Skin epidermis (tissue), 12 donors: ENCODE results near the gene GFPT2.

Experiments
- H3K27ac ChIP-seq, 21 experiments: fragments of 200-600 bp; sonication (generic) in 11 of 21; one replicate each; pipeline ENCODE4 v1.5.0; 2020; ENCODE audit warnings: mild to moderate bottlenecking in 3 of 21, inconsistent platforms in 2 of 21, moderate library complexity in 2 of 21
- H3K4me3 ChIP-seq, 7 experiments: fragments of 200-600 bp; sonication (generic) in 2 of 7; one replicate each; pipeline ENCODE4 v1.5.0; 2020; ENCODE audit warnings: inconsistent platforms in 2 of 7, mild to moderate bottlenecking in 2 of 7, moderate library complexity in 1 of 7

GFPT2 gene

DNA sequence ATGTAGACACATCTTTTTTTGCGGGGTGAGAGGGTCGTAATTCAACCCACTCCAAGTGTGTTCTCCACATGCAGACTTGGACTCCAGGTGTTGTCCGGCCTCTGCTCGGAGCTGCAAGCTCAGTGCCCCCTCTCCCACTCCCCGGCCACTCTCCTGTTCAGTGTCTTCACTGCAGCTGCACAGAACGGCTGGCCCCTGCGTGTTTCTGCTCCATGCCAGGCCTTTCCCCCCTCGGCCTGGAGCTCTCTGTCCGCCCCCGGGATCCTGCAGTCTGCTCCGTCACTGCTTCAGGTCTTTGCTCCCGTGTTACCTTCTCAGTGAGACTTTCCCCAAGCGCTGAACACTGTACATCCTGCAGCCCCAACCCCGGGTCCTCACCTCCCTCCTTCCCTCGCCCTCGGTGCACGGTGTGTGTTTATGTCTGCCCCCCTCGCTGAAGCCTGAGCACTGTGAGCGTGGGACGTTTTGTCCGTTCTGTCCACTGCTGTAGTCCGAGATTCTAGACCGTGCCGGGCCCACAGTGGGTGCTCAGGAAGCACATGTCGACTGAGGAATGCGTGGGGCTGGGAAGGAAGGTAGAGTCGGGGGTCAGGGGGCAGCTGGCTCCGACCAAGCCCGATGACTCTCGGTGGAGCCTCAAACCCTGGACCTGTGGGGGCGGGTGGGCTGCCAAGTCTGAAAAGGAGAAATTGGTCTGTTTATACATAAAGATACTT is 26.4 kb upstream of the GFPT2 start:
- Histone ChIP-seq H3K27ac (no peak overlapping the region), H3K4me3 (no peak overlapping the region)

DNA sequence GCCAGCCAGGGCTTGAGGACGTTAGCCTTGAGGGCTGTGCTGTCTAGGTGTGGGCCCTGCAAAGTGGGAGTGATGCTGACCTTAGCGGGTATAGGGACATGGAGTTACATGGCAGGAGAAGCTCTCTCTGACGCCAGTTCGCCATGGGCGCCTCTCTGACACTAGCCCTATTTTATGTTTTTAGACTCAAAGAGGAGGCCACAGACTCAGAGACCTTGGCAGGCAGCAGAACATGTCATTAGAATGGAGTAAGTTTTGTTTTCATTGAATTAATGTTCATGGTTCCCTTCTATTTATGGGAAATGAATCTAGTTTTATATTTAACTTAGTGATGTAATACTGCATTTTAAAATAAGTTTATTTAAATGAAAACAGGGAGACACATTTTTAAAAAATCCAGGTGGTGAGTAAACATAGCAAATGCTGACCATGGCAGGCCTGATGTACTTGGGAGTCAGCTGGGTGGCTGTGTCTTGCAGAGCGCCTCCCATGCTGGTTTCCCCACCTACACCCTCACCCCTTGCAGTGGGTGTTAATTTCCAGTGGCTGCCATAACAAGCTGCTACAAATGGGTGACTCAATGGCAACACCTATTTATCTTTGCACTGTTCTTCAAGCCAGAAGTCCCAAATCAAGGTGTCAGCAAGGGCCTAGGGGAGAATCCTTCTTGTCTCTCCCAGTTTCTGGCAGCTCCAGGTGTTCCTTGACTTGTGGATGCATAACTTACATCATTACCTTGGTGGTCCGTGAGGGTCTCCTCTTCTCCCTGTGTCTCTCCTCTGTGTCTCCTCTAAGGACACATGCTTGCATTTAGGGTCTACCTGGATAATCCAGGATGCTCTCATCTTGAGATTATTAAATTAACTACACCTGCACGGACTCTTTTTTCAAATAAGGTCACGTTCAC is 25.6 kb upstream of the GFPT2 start:
- Histone ChIP-seq H3K27ac (peak overlapping the region in 3 of 21 experiments; percentile 1 to 56 (median 14)), H3K4me3 (peak overlapping the region in 1 of 7 experiments; percentile 16)

DNA sequence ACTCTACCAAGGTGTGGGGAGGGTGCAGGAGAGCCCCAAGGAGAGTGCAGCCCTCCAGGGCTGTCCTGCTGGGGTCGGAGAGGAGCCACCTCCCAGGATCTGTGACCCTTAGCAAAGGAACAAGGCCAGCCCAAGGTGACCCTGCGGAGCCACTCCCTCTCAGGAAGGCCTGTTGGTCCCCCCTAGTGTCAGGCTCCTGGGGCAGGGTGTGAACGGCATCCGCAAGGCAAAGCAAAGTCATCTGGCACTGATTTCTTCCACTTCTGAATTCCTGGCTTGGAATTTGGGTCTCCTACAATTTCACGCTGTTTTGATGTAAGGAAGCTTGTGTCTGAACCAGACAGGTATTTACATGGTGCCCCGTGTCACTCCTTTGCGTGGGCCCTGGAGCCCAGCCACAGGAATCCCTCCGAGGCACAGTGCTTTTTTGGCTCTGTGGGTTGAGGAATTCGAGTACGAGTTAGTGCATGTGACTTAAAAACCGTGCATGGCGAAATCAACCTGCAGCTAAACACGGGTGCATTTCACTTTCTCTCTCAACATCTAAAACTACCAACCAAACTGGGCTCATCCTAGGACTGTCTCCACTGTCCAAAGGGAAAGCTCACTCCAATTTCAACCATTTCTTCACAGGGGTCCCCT is 24.5 kb upstream of the GFPT2 start:
- peak overlapping the region in 1 of 7 experiments; percentile 16 for H3K4me3 ChIP-seq
- peak overlapping the region in 4 of 21 experiments; percentile 1 to 56 (median 22) for H3K27ac ChIP-seq

DNA sequence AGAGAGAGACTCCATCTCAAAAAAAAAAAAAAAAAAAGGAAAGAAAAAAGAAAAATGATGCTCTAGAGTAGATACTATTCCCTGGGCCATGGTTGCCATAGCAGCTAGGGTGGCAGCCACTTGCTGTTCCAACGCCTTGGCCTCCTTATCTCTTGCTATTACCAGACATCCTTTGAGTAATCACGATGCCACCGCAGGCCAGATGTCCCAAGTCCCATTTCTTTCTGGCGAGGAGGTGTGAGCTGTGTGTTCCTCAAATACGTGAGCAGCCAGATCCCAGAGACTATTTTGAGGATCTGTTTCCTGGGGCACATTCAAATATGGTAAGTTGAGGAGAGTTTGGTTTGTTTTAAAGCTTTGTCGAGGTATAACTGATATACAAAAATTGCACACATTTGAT is 23.4 kb upstream of the GFPT2 start:
- no peak overlapping the region for H3K4me3 ChIP-seq
- H3K27ac ChIP-seq = no peak overlapping the region

DNA sequence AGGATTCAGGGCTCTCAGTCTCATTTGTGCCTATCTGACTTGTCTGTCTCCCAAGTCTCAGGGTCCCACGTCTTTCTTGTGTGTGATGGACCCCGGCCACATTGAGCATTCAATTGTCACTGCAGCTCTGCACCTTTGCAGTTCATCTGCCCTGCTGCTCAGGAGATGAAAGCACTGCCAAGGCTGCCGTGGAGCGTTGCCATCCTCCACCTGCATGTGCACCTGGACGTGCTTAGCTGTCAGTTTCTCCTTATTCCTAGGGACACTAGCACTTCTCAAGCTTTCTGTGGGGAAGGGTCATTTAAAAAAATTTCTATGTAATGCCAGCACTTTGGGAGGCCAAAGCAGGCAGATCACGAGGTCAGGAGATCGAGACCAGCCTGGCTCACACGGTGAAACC is 22.8 kb upstream of the GFPT2 start:
- Histone ChIP-seq H3K4me3 (no peak overlapping the region), H3K27ac (no peak overlapping the region)

DNA sequence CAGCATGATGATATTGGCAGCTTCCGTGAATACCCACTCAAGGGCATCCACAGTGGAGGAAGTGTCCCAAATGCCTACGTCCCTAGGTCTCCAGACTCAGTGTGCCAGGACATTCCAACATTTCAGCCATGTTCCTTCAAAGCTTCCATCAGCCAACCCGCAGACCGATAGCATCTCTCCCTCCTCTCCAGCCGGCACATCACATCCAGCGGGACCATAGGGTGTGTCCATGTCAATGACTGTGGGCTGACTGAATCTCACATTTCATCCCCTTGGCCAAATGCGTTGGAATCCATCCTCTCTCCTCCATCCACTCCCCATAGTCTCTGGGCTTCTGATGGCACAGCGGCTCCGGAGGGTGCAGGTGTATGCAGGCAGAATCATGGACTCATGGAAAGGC is 22.2 kb upstream of the GFPT2 start:
- H3K27ac ChIP-seq = no peak overlapping the region
- no peak overlapping the region for H3K4me3 ChIP-seq

DNA sequence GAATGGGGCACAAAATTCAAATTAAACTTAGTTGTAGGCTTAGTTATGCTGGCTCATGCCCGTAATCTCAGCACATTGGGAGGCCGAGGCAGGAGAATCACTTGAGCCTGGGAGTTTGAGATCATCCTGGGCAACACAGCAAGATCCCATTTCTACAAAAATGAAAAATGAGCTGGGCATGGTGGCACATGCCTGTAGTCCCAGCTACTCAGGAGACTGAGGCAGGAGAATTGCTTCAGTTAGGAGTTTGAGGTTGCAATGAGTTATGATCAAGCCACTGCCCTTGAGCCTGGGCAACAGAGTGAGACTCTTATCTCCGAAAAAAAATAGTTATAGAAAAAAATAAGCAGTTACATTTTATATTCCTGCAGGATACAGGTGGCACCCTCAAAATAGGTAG is 20.7 kb upstream of the GFPT2 start:
- H3K4me3 ChIP-seq = no peak overlapping the region
- H3K27ac ChIP-seq = no peak overlapping the region

DNA sequence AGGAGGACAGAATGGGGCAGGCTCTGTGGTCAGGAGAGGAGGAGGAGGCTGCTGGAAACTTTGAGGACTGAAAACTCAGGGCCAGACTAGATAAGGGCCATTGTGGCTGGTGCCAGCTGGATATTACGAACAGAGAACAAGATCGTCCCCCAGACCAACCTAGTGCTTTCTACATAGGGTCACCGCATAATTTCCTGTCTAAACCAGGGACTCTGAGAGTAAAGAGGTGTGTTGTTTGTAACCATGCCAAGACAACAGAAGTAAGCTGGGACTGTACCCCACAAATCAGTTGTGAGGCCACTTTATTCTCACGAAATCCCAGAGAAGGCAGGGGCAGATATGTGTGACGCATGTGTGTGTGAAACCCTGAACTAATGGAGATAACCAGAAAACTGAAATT is 20.3 kb upstream of the GFPT2 start:
- Histone ChIP-seq H3K27ac (no peak overlapping the region), H3K4me3 (no peak overlapping the region)

DNA sequence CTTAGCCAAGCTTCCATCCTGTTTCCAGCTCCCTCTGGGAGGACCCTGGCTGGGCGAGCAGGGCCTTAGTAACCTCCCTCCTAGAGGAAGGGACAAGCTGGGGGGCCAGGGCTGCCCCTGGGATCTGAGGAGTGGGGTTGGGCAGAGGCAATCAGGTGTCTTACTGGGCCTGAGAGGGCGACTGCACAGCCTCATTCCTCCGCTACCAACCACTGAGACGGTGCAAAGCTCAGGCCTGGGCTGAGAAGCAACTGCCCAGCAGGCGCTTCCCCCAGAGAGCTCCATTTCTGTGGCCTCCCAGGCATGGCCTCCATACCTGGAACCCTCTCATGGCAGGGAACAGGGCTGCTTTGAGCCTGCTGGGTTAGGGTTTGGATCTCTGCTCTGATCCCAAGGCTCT is 18.8 kb upstream of the GFPT2 start:
- H3K27ac ChIP-seq = peak overlapping the region in 3 of 21 experiments; percentile 12 to 63 (median 58)
- H3K4me3 ChIP-seq = no peak overlapping the region

DNA sequence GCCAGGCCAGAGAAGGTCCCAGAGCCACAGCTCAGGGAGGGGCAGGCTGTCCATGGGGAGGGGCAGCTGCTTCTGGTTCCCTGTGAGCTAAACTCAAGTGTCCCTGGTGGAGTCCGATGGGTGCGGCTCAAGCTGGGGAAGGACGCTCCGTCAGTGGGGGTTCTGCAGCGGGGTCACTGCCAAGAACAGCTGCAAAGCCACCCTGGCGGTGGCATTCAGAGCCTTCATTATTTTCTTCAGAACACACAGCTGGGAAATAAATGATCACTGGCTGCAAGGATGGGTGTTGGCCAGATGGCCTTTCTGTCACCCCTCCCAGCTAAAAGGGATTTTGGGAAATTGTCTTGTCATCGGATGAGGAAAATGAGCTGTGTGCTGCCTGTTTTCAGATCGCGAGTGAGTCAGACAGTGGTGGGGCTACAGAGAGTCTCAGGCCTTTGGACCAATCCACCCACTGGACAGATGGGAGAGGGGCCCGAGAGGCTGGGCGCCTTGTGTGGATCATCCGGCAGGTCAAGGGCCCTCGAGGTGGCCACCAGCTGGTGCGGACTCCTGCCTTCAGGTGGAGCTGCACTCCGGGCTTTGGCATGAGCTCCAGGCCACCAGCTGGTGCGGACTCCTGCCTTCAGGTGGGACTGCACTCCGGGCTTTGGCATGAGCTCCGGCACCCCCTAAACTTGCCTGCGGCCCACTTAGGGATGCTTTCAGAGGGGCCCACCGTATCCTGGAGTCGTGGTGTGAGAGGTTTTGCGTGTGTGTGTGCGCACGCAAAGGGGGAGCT is 17.9 kb upstream of the GFPT2 start:
- Histone ChIP-seq H3K4me3 (no peak overlapping the region), H3K27ac (peak overlapping the region in 5 of 21 experiments; percentile 32 to 63 (median 47))

DNA sequence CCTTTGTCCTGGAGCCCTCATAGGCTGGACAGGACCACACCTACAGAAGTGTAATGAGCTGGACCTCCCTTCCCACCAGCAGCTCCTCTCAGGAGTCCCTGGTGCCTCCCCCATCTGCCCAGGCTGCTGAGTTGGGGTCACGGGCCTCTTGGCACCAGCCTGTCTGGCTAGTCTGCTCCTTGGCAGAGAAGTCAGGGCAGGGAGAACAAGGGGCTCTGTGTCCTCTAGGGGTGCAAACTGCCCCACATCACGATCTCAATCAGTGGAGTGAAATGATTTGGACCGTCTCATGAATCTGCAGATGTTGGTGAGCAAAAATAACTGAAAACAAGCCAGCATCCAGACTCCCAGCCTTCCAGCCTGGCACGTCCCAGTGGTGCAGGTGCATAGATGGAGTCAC is 14.9 kb upstream of the GFPT2 start:
- Histone ChIP-seq H3K4me3 (no peak overlapping the region), H3K27ac (no peak overlapping the region)

DNA sequence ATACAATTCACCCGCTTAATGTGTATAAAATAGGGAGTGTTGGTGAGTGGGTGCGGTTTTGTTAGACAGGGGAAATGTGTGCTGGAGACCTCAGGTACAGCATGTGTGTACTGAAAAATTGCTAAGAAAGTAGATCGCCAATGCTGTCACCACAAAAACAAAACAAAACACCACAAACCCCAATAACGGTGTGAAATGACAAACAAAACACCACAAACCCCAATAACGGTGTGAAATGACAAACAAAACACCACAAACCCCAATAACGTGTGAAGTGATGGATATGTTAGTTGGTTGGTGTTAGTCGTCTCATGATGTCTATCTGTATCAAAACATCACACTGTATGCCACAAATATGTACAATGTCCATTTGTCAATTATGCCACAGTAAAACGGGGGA is 14.2 kb upstream of the GFPT2 start:
- Histone ChIP-seq H3K27ac (no peak overlapping the region), H3K4me3 (no peak overlapping the region)

DNA sequence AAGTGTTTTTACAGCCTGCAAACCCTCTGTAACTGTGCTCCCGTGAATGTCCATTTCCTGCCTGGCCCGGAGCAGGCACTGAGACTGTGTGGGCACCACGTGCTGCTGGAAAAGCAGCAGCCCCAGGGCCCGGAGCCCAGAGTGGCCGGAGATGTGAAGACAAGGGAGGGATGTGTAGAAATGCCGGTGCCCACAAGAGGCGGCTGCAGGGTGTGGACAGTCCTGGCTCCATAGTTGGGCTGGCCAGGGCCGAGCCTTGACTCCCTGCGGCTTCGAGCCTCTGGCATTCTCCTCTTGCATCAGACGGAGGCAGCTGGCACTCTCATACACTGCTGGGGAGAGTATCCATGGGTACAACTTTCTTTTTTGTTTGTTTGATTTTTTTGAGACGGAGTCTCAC is 13.2 kb upstream of the GFPT2 start:
- Histone ChIP-seq H3K27ac (peak overlapping the region in 1 of 21 experiments; percentile 27), H3K4me3 (no peak overlapping the region)

DNA sequence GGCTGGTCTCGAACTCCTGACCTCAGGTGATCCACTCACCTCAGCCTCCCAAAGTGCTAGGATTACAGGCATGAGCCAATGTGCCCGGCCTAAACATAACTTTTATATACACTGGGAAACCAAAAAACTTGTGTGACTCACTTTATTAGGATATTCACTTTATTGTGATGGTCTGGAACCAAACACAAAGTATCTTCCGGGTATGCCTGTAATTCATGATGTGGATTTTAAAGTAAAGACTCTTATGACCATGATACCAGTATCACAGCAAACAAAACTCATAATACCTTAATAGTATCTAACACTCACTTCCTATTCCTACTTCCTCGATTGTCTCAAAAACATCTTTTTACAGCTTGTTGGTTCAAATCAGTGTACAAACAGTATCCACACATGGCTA is 12.7 kb upstream of the GFPT2 start:
- Histone ChIP-seq H3K27ac (no peak overlapping the region), H3K4me3 (no peak overlapping the region)

DNA sequence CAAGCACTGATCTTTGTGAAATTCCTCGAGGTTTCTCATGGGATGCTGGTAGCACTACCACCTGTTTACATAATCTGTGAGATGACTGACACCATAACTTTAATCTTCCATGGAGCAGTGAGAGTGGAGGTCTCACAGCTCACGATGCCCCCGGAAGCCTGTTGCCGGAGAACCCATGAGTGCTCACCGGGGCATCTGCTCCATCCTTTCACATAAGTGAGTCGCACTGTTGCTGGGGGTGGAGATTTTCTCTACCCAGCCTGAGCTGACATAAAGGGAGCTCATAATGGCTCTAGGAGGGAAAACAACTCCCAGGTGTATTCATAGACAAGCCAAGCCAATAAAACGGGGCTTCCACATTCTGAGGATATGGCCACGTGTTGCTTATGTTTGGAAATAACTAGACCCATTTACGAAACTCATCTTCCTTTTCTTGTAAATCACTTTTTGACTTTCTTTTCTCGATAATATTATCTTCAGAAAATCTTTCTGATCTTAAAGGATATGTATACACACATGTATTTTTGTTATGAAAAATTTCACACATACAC is 11.2 kb upstream of the GFPT2 start:
- Histone ChIP-seq H3K27ac (no peak overlapping the region), H3K4me3 (no peak overlapping the region)

DNA sequence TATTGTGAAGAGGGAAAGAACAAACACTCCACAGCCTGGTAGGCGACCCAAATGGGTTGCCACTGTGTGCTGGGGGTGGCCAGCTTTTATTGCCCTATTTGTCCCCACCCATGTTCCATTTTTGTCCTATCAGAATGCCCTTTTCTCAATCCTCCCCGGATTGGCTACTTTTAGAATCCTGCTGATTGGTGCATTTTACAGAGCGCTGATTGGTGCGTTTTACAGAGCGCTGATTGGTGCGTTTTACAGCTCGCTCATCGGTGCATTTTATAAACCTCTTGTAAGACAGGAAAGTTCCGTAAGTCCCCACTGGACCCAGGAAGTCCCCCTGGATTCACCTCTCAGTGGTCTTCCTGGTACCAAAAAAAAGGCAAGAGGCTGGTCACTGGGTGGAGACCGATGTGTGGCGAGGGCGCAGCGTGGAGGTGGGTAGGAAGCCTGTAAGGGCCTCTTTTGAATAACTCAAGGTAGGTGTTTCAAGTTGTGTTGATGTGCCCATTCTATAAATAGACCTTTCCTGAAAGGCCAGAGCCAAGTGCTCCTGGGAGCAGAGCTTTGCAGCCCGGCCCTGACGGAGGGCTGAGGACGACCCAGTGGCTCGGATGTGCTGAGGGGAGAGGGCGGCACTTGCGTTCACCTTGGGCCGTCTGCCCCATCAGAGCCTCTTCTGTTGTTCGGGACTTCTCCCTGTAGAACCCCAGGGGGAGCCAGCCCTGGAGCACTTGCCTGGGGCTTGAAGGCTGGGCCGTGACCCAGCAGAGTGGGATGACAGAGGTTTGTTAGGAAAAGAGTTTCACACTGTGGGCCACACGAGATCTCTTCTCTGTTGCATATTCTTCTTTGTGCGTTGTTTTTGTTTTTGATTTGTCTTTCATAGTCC is 7.2 kb upstream of the GFPT2 start:
- H3K27ac ChIP-seq = no peak overlapping the region
- H3K4me3 ChIP-seq = no peak overlapping the region

DNA sequence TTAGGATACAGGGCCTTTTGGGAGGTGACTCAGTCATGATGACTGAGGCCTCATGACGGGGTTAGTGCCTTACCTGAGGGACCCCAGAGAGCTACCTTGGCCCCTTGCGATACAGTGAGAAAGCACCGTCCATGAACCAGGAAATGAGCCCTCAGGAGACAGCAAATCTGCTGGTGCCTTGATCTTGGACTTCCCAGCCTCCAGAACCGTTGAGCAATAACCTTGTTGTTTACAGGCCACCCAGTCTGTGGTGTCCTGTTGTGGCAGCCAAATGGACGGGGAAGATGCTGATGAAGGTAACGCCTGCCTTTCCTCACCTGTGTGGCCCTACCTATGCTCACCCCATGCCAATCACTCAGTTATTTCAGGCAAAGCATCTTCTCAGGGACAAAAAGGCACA is 5.6 kb upstream of the GFPT2 start:
- Histone ChIP-seq H3K4me3 (no peak overlapping the region), H3K27ac (no peak overlapping the region)

DNA sequence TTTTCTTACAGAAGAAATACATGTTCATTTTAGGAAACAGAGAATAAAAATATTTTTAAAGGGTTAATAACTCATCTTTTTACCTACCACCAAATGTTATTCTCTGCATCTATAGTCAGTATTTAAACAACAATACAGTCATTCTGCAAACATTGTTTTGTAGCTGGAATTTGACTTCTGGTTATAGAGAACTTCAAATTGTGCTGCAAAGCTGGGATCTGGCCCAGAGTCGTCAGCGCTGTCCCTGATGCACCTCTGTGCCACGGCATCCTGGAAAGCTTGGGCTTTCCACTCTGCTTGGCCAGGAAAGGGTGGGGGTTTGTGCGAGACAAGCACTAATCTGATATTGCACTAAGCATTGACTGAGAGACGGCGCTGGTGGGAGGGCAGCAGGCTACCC is 5.0 kb upstream of the GFPT2 start:
- H3K27ac ChIP-seq = no peak overlapping the region
- H3K4me3 ChIP-seq = no peak overlapping the region

DNA sequence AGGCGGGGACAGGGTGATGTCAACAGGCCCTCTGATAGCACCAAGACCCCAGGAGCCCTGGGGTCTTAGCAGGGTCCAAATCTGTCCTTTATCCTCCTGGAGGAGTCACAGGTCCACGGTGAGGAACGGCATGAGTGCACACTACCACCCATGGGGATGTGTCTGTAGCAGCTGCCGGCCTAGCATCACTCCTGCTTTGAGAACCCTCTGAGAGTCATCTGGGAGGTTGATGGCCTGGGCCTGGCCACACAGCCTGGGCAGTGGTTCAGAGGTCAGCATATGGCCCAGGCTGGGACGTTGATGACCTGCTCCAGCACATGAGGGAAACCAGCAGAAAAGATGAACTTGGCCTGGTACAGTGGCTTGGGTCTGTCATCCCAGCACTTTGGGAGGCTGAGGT is 1.8 kb upstream of the GFPT2 start:
- Histone ChIP-seq H3K4me3 (no peak overlapping the region), H3K27ac (no peak overlapping the region)
